ENCODE results near the gene RXRA. TPM values are rescaled to one million over a fixed set of nuclear protein-coding genes. Genes with fewer than 3 reads are reported as not detected.

RXRA gene
- total RNA-seq, 1 donor from 2014 or later, result 66.9 TPM

- Mint-ChIP-seq H3K27ac (no peak overlapping the region), H3K4me1 (ENCODE audit: unreplicated experiment) (peaks cover 13% of the 10 kb centered on the region), H3K27me3 (no peaks in the 10 kb centered on the region), H3K36me3 (no peaks in the 10 kb centered on the region), H3K9me3 (no peaks in the 10 kb centered on the region), H3K4me3 (no peak overlapping the region)
- no peak for DNase-seq (ENCODE audit: extremely low spot score, unreplicated experiment)
- TF ChIP-seq, protein P1, sequence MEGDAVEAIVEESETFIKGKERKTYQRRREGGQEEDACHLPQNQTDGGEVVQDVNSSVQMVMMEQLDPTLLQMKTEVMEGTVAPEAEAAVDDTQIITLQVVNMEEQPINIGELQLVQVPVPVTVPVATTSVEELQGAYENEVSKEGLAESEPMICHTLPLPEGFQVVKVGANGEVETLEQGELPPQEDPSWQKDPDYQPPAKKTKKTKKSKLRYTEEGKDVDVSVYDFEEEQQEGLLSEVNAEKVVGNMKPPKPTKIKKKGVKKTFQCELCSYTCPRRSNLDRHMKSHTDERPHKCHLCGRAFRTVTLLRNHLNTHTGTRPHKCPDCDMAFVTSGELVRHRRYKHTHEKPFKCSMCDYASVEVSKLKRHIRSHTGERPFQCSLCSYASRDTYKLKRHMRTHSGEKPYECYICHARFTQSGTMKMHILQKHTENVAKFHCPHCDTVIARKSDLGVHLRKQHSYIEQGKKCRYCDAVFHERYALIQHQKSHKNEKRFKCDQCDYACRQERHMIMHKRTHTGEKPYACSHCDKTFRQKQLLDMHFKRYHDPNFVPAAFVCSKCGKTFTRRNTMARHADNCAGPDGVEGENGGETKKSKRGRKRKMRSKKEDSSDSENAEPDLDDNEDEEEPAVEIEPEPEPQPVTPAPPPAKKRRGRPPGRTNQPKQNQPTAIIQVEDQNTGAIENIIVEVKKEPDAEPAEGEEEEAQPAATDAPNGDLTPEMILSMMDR (conservative IDR thresholded peaks at IDR 0.05), result no peak
Measured at GRCh38 chr9:134458207-134459108, 132.2 kb downstream of the RXRA start.

GRCh38 chr9:134459164-134459563 is 132.9 kb downstream of the RXRA start:
- Mint-ChIP-seq H3K36me3 (no peaks in the 10 kb centered on the region), H3K27ac (no peak overlapping the region), H3K9me3 (no peaks in the 10 kb centered on the region), H3K4me1 (ENCODE audit: unreplicated experiment) (peaks cover 13% of the 10 kb centered on the region), H3K4me3 (no peak overlapping the region), H3K27me3 (no peaks in the 10 kb centered on the region)
- DNase-seq (ENCODE audit: extremely low spot score, unreplicated experiment), result no peak
- TF ChIP-seq, protein P1 (conservative IDR thresholded peaks at IDR 0.05), result no peak

DNA sequence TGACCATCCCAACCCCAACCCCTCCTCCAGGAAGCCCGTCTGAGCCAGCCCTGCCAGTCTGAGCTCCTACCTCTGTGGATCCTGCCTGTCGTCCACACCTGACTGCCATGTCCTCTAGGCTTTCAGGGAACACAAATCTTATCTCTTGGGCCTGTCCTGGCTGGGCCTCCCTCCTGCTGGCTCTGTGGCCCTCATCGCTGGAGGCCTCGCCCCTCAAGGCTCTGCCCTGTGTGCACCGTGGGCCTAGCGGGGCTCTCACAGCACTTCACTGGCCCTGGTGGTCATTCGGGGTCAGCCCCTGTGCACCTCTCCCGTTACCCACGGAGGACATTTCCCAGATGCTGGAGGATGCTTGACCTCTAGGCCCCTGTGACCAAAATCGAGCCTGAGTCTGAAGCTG is 133.3 kb downstream of the RXRA start:
- Mint-ChIP-seq H3K36me3 (no peaks in the 10 kb centered on the region), H3K27ac (no peak overlapping the region), H3K9me3 (no peaks in the 10 kb centered on the region), H3K4me1 (ENCODE audit: unreplicated experiment) (peaks cover 12% of the 10 kb centered on the region), H3K27me3 (no peaks in the 10 kb centered on the region), H3K4me3 (no peak overlapping the region)
- TF ChIP-seq, protein P1 (conservative IDR thresholded peaks at IDR 0.05), result no peak
- DNase-seq (ENCODE audit: extremely low spot score, unreplicated experiment), result no peak

DNA sequence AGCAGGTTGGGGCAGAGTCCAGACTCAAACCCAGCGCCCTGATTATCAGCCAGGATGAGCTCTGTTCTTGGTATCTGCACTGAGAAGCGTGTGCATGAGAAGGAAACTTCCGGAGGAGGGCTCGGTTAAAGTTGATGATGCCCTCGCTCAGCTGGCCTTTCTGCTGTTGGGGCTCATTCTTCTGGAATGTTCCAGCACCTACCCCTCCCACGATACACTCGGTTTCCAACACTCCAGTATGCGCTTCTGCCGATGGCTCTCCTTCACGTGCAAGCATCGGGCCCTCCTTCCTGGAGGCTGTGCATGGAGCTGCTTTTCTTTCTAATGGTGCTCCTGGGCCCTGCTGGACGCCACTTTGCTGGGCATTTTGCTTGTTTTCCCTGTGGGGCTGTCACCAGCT is 134.0 kb downstream of the RXRA start:
- no peak overlapping the region for H3K4me3 Mint-ChIP-seq
- H3K36me3 Mint-ChIP-seq, result no peaks in the 10 kb centered on the region
- peaks cover 8% of the 10 kb centered on the region for H3K4me1 Mint-ChIP-seq (ENCODE audit: unreplicated experiment)
- TF ChIP-seq, protein P1 (conservative IDR thresholded peaks at IDR 0.05), result no peak
- no peaks in the 10 kb centered on the region for H3K9me3 Mint-ChIP-seq
- no peak for DNase-seq (ENCODE audit: extremely low spot score, unreplicated experiment)
- peak overlapping the region; percentile 21 for H3K27ac Mint-ChIP-seq
- H3K27me3 Mint-ChIP-seq, result no peaks in the 10 kb centered on the region

DNA sequence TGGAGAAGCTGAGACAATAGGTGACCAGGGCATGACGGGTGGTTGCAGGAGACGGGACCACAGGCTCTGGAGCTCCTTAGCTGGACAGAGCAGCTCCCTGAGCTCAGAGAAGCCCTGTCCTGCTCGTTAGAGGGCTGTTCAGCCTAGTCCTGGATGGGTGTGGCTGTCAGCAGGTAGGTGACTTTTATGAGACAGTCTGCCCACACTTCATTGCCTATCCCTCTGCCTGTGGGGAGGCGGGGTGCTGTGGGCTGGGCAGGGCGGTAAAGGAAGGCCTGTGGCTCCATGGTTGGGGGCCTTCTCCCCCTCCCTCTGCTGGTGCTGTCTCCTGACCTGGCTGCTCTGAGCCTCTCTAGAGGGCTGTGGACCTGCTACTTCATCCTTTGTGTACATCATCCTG is 134.6 kb downstream of the RXRA start:
- H3K9me3 Mint-ChIP-seq, result no peaks in the 10 kb centered on the region
- no peaks in the 10 kb centered on the region for H3K27me3 Mint-ChIP-seq
- no peaks in the 10 kb centered on the region for H3K36me3 Mint-ChIP-seq
- TF ChIP-seq, protein P1 (conservative IDR thresholded peaks at IDR 0.05), result no peak
- H3K27ac Mint-ChIP-seq, result no peak overlapping the region
- no peak overlapping the region for H3K4me3 Mint-ChIP-seq
- peaks cover 8% of the 10 kb centered on the region for H3K4me1 Mint-ChIP-seq (ENCODE audit: unreplicated experiment)
- no peak for DNase-seq (ENCODE audit: extremely low spot score, unreplicated experiment)

All from type B pancreatic cell (in vitro differentiated cells).